ENCODE measurements around the gene SPOUT1.
A peak's percentile ranks its signal among the peaks of the same experiment; 100 is the strongest.
"Not testable (repeated sequence)": the region's sequence is repeated elsewhere in the genome, so short reads cannot be mapped to it uniquely, and the experiment has no call there.

Gene SPOUT1

GRCh38 chr9:128809036-128809599 is 20.5 kb downstream of the SPOUT1 start:
- no peak overlapping the region for H3K27ac ChIP-seq
- TF ChIP-seq ZFX (IDR thresholded peaks at IDR 0.05) = no peak
- no peak for TF ChIP-seq CTCF (conservative IDR thresholded peaks at IDR 0.05)

GRCh38 chr9:128808543-128808942 is 21.1 kb downstream of the SPOUT1 start:
- no peak for TF ChIP-seq ZFX (IDR thresholded peaks at IDR 0.05)
- TF ChIP-seq CTCF (conservative IDR thresholded peaks at IDR 0.05) = no peak

GRCh38 chr9:128807827-128808226 is 21.8 kb downstream of the SPOUT1 start:
- TF ChIP-seq ZFX (IDR thresholded peaks at IDR 0.05) (no peak), CTCF (conservative IDR thresholded peaks at IDR 0.05) (no peak)
- no peak overlapping the region for H3K27ac ChIP-seq

More at GRCh38 chr9:128808543-128808942, 21.1 kb downstream of the SPOUT1 start:
- H3K27ac ChIP-seq = no peak overlapping the region

DNA sequence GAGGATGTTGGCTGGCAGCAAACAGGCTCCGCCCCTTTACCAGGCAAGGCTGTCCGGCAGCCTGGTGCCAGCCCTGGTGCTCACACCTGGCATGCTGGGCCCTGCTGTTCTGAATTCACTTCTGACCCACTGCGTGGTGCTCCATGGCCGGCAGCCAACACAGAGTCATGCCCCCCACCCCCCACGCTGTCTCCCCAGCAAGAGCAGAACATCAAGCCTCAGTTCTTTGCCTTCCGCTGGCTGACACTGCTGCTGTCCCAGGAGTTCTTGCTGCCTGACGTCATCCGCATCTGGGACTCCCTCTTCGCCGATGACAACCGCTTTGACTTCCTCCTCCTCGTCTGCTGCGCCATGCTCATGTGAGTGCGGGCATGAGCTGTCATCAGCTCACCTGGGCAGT is 23.9 kb downstream of the SPOUT1 start:
- no peak overlapping the region for H3K27ac ChIP-seq
- TF ChIP-seq CTCF (conservative IDR thresholded peaks at IDR 0.05) (no peak), ZFX (IDR thresholded peaks at IDR 0.05) (no peak)

- no peak for TF ChIP-seq CTCF (conservative IDR thresholded peaks at IDR 0.05)
- TF ChIP-seq ZFX (IDR thresholded peaks at IDR 0.05) = no peak
- peak overlapping the region; percentile 19 for H3K27ac ChIP-seq
Measured at GRCh38 chr9:128802482-128802881, 27.1 kb downstream of the SPOUT1 start.

GRCh38 chr9:128800061-128800460 is 29.5 kb downstream of the SPOUT1 start:
- H3K27ac ChIP-seq = no peak overlapping the region
- TF ChIP-seq CTCF (conservative IDR thresholded peaks at IDR 0.05) (no peak), ZFX (IDR thresholded peaks at IDR 0.05) (no peak)

DNA sequence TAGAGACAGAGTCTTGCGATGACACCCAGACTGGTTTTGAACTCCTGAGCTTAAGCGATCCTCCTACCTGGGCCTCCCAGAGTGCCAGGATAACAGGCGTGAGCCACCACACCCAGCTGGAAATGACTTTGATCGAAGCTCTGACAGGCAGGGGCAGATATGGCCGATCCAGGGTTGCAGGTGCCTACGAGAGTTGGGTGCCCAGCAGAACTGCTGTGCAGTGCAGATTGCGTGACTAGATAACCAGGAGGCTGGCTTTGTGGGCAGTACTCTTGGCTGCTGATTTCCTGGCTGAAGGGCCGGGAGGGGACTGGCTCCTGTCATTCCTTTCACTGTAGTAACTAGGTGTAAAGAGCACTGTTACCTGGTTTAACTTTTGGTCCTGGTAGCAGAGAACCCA is 30.7 kb downstream of the SPOUT1 start:
- TF ChIP-seq CTCF (conservative IDR thresholded peaks at IDR 0.05) = no peak
- TF ChIP-seq ZFX (IDR thresholded peaks at IDR 0.05) = no peak
- H3K27ac ChIP-seq = no peak overlapping the region

DNA sequence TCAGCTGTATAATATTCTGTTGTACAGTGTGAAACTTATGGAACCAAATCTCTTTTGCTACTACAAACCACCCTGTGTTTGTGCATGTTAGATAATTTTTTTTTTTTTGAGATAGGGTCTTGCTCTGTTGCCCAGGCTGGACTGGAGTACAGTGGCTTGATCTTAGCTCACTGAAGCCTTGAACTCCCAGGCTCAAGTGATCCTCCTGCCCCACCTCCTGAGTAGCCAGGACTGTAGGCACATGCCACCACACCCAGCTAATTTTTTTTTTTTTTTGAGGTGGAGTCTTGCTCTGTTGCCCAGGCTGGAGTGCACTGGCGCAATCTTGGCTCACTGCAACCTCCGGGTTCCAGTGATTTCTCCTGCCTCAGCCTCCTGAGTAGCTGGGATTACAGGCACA is 34.6 kb downstream of the SPOUT1 start:
- not testable (repeated sequence) for H3K27ac ChIP-seq
